B cell (primary cell): Measurements from ENCODE around the gene ALOX15. TPM values are rescaled to one million over a fixed set of nuclear protein-coding genes. Genes with fewer than 3 reads are reported as not detected.

ENCODE experiments used
- ATAC-seq: fragments of 200-7000 bp; cut with Tn5 transposase; one replicate; pipeline ENCODE4 v1.10.0; 2021; ENCODE audit warnings: low read depth, mild to moderate bottlenecking, moderate number of reproducible peaks, moderate library complexity
- CTCF ChIA-PET: fragments of 350-600 bp; sonication (Branson Sonifier 250); formaldehyde crosslinking; loops from one replicate; lab custom pipeline; 2021; ENCODE audit warnings: antibody characterized with exemption, inconsistent platforms; lab: Charles Lee
- POLR2A ChIA-PET: fragments of 350-600 bp; sonication (Branson Sonifier 250); formaldehyde crosslinking; loops from one replicate; lab custom pipeline; 2021; ENCODE audit warnings: antibody characterized with exemption; lab: Charles Lee
- DNase-seq: peaks from one replicate; pipeline ENCODE4 v3.0.0; 2013
- H2AFZ ChIP-seq: 2 replicates; pipeline ENCODE4 v1.6.1; 2012; ENCODE audit warnings: mild to moderate bottlenecking, low read depth, low read length; ENCODE audit not compliant: insufficient read depth, poor library complexity, severe bottlenecking
- H3K27ac ChIP-seq, 2 donors: 1 replicate in 1 of 2; 2 replicates in 1 of 2; pipeline ENCODE4 v1.5.1; 2012 to 2013; ENCODE audit warnings: low read length in 2 of 2, mild to moderate bottlenecking in 2 of 2, moderate library complexity in 1 of 2
- H3K27me3 ChIP-seq, 4 experiments: fragments of 200-600 bp in 1 of 4; sonication (generic) in 1 of 4; replicated peaks in 1 of 4; 1 replicate in 2 of 4; 2 replicates in 2 of 4; pipeline versions ENCODE4 v1.6.1 to v1.7.0; 2013 to 2016; ENCODE audit warnings: low read length in 3 of 4, mild to moderate bottlenecking in 2 of 4, mixed read lengths in 1 of 4, moderate library complexity in 1 of 4; ENCODE audit not compliant: insufficient read depth in 4 of 4, control insufficient read depth in 3 of 4; ENCODE audit errors: control extremely low read depth in 1 of 4
- H3K36me3 ChIP-seq, 2 experiments: replicated peaks in 1 of 2; 1 replicate in 1 of 2; 2 replicates in 1 of 2; pipeline versions ENCODE4 v1.6.1 to v1.7.1; 2013; ENCODE audit warnings: low read length in 1 of 2; ENCODE audit not compliant: insufficient read depth in 2 of 2, control insufficient read depth in 1 of 2; ENCODE audit errors: control extremely low read depth in 1 of 2, extremely low read depth in 1 of 2
- H3K4me1 ChIP-seq, 2 donors: fragments of 200-600 bp in 1 of 2; sonication (generic) in 1 of 2; 1 replicate in 1 of 2; 2 replicates in 1 of 2; pipeline versions ENCODE4 v1.5.1 to v1.6.1; 2013 to 2017; ENCODE audit warnings: low read length in 2 of 2; ENCODE audit not compliant: control insufficient read depth in 2 of 2, insufficient read depth in 2 of 2
- H3K4me2 ChIP-seq: replicated peaks from 2 replicates; pipeline ENCODE3; 2012; ENCODE audit warnings: mild to moderate bottlenecking, low read depth, low read length; ENCODE audit not compliant: poor library complexity, severe bottlenecking
- H3K4me3 ChIP-seq, 5 experiments: fragments of 200-600 bp in 1 of 5; sonication (generic) in 1 of 5; 1 replicate in 3 of 5; 2 replicates in 2 of 5; pipeline versions ENCODE4 v1.5.1 to v1.7.0; 2011 to 2016; ENCODE audit warnings: low read length in 4 of 5, mild to moderate bottlenecking in 4 of 5, low read depth in 2 of 5, control low read depth in 1 of 5, moderate library complexity in 1 of 5; ENCODE audit not compliant: insufficient read depth in 1 of 5; ENCODE audit errors: control extremely low read depth in 1 of 5, extremely low read depth in 1 of 5
- H3K79me2 ChIP-seq: fragments of 200-600 bp; sonication (generic); one replicate; pipeline ENCODE4 v1.6.0; 2016; ENCODE audit warnings: low read length; ENCODE audit not compliant: control insufficient read depth, insufficient read depth
- H3K9ac ChIP-seq: fragments of 200-600 bp; sonication (generic); 2 replicates; pipeline ENCODE4 v1.6.1; 2017; ENCODE audit warnings: mild to moderate bottlenecking, low read length, moderate library complexity
- H3K9me3 ChIP-seq, 3 donors: one replicate each; pipeline versions ENCODE4 v1.6.1 to v1.7.1; 2013; ENCODE audit warnings: low read length in 2 of 3; ENCODE audit not compliant: control insufficient read depth in 2 of 3, insufficient read depth in 1 of 3; ENCODE audit errors: control extremely low read depth in 1 of 3
- H4K20me1 ChIP-seq: 2 replicates; pipeline ENCODE4 v1.6.0; 2012; ENCODE audit warnings: mild to moderate bottlenecking, low read length; ENCODE audit not compliant: insufficient read depth, control insufficient read depth, poor library complexity, severe bottlenecking
- H3K27ac Mint-ChIP-seq: one replicate; pipeline ENCODE4 v1.8.0; 2021; ENCODE audit warnings: mixed read lengths
- H3K27me3 Mint-ChIP-seq: one replicate; pipeline ENCODE4 v1.8.0; 2021; ENCODE audit warnings: mixed read lengths
- H3K4me1 Mint-ChIP-seq: one replicate; pipeline ENCODE4 v1.8.0; 2021; ENCODE audit warnings: mixed read lengths
- H3K4me3 Mint-ChIP-seq: one replicate; pipeline ENCODE4 v1.8.0; 2021; ENCODE audit warnings: mixed read lengths
- H3K9me3 Mint-ChIP-seq: one replicate; pipeline ENCODE4 v1.8.0; 2022; ENCODE audit warnings: mixed read lengths; ENCODE audit not compliant: insufficient read depth
- CTCF ChIP-seq: fragments of 200-600 bp; IDR thresholded peaks from one replicate; pipeline ENCODE4 v1.8.0; 2022; ENCODE audit warnings: antibody characterized with exemption, mild to moderate bottlenecking
- EZH2 ChIP-seq: IDR thresholded peaks from 2 replicates; pipeline ENCODE4 v1.6.1; 2012; ENCODE audit warnings: borderline replicate concordance, low read depth, mild to moderate bottlenecking, moderate library complexity, low read length; ENCODE audit not compliant: insufficient read depth, poor library complexity, severe bottlenecking
- WGBS: methylation state at CpG from one replicate; pipeline ENCODE4 v1.1.5; 2013; ENCODE audit warnings: missing lambda C conversion rate; ENCODE audit not compliant: insufficient coverage; 5-methylcytosine and 5-hydroxymethylcytosine counted together
- intact Hi-C: fragments of 100-400 bp; cut with micrococcal nuclease; formaldehyde crosslinking; loops from one replicate; pipeline ENCODE4 v1.10.0; 2022
- polyA plus RNA-seq: library from polyadenylated mRNA; depleted of rRNA; stranded (reverse); fragments of >200 nt; gene quantifications from 2 replicates; pipeline ENCODE4 v1.2.3, GENCODE V29; 2012
- total RNA-seq, 2 donors: library from RNA; stranded (reverse); fragments of 120-200 nt in 1 of 2; gene quantifications; 1 replicate in 1 of 2; 2 replicates in 1 of 2; pipeline versions ENCODE4 v1.2.3 to v1.2.4, GENCODE V29; 2013 to 2022

ALOX15 gene
- total and polyA plus RNA-seq, 2 donors (not counting 1 experiment from before 2014, with no cell fraction given), result 0.10 TPM; not detected in 1

GRCh38 chr17:4586043-4586442 lies 55.4 kb downstream of the ALOX15 start:
- Mint-ChIP-seq H3K4me3 (peak overlapping the region; percentile 19), H3K27ac (no peak overlapping the region), H3K4me1 (peaks cover 8% of the 10 kb centered on the region), H3K9me3 (no peaks in the 10 kb centered on the region), H3K27me3 (peaks cover 47% of the 10 kb centered on the region)
- CTCF ChIA-PET, result interaction anchor here (1.9 kb wide), 1 partner anchor 19 kb away, joined by 4 read pairs; no protein-coding TSS in a partner anchor
- no peak for ATAC-seq
- TF ChIP-seq CTCF, result no peak
- TF ChIP-seq EZH2, result no peak
- H3K36me3 ChIP-seq, result no peaks in the 10 kb centered on the region
- no peak for DNase-seq
- H3K9ac ChIP-seq, result no peak overlapping the region
- H3K79me2 ChIP-seq, result no peaks in the 10 kb centered on the region
- no peak overlapping the region for H3K27ac ChIP-seq
- 91% methylated on average over 8 of the region's 9 CpGs for WGBS
- H3K4me2 ChIP-seq, result no peak overlapping the region
- H2AFZ ChIP-seq, result no peak overlapping the region
- POLR2A ChIA-PET, result no interaction called here
- intact Hi-C loops, result no loop called here
- H3K9me3 ChIP-seq, result peaks cover 0 to 7% (median 0%) of the 10 kb centered on the region in 3 donors
- H3K27me3 ChIP-seq, result peaks cover 0 to 41% (median 22%) of the 10 kb centered on the region in 4 experiments
- no peaks in the 10 kb centered on the region for H4K20me1 ChIP-seq
- H3K4me1 ChIP-seq, result peaks cover 8 to 16% of the 10 kb centered on the region in 2 donors
- no peak overlapping the region for H3K4me3 ChIP-seq

- peaks cover 8% of the 10 kb centered on the region for H3K4me1 Mint-ChIP-seq
- Histone ChIP-seq H3K27me3 (peaks cover 0 to 41% (median 22%) of the 10 kb centered on the region in 4 experiments), H4K20me1 (no peaks in the 10 kb centered on the region), H3K4me3 (no peak overlapping the region), H3K9ac (no peak overlapping the region), H3K36me3 (no peaks in the 10 kb centered on the region), H3K27ac (no peak overlapping the region), H3K9me3 (peaks cover 0 to 7% (median 0%) of the 10 kb centered on the region in 3 donors), H3K4me2 (no peak overlapping the region), H2AFZ (no peak overlapping the region), H3K79me2 (no peaks in the 10 kb centered on the region), H3K4me1 (peaks cover 8 to 16% of the 10 kb centered on the region in 2 donors)
- ChIA-PET CTCF (no interaction called here), POLR2A (no interaction called here)
- H3K27ac Mint-ChIP-seq, result no peak overlapping the region
- no peaks in the 10 kb centered on the region for H3K9me3 Mint-ChIP-seq
- H3K4me3 Mint-ChIP-seq, result peak overlapping the region; percentile 69
- WGBS, result 91% methylated on average over 7 of the region's 7 CpGs
- ATAC-seq (no peak), DNase-seq (no peak)
- H3K27me3 Mint-ChIP-seq, result peaks cover 49% of the 10 kb centered on the region
- TF ChIP-seq EZH2, result no peak
- no peak for TF ChIP-seq CTCF
- intact Hi-C loops, result no loop called here
These were observed 55.9 kb downstream of the ALOX15 start for GRCh38 chr17:4585638-4585994.
